HG02763 (cell line): ENCODE results near the gene SYT17.

Source experiments
- ATAC-seq: cut with Tn5 transposase; IDR thresholded peaks from one replicate; pipeline ENCODE4 v1.9.1; 2021; ENCODE audit warnings: mild to moderate bottlenecking, moderate library complexity; ENCODE audit not compliant: unreplicated experiment

The SYT17 gene

DNA sequence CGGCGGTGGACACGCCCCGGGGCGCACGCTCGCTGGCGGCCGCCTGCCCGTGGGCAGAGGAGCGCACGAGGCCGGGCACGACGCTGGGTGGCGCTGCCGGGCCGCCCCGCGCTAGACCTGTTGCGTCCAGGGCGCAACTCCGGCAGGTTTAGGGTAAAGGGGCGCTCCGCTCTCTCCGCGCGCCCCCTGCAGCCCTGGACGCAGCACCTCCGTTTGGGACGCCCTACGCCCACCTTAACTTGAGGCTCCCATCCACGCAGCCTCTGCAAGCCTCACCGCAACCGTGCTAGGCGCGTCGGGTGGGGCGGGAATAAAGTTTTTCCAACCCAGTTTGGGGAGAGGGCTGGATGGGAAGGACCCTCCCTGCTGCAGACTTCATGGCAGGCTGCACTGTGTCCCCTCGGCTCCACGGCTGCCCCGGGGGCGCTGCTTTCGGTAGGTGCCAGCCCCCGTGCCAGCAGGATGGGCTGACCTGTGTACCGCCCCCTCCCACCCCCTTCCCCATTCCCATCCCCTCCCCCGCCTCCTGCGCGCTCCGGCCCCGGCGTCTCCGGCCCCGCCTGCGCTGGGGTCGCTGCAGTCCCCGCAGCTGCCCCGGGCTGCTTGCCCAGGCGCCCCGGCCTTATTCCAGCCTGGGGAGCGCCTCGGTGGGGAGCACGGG lies at the start of gene SYT17:
TSS of gene SYT17 (plus strand) at position 531 of the 661 bp plus-strand sequence. CDS start 407 bp downstream, outside the sequence.
- no peak for ATAC-seq

- no peak for ATAC-seq
Measured at GRCh38 chr16:19118938-19119431, 49.1 kb upstream of the SYT17 start.

DNA sequence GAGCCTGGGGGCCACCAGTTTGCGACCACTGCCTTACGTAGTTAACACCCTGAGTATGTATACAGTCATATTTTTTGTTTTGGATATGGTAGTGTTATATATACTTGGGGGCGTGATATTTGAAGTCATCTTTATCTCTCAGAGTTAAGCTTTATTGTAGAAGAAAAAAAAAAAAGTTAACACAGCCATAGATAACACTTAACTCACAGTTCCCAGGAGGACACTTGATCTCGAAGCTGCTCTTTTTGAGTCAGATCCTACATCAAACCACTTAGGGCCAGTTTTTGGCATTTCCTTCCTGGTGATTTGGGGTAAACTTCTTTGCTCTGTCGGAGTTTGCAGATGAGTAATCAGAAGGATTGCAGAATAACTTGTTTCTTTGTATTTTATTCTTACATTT lies 48.5 kb upstream of the SYT17 start:
- no peak for ATAC-seq

DNA sequence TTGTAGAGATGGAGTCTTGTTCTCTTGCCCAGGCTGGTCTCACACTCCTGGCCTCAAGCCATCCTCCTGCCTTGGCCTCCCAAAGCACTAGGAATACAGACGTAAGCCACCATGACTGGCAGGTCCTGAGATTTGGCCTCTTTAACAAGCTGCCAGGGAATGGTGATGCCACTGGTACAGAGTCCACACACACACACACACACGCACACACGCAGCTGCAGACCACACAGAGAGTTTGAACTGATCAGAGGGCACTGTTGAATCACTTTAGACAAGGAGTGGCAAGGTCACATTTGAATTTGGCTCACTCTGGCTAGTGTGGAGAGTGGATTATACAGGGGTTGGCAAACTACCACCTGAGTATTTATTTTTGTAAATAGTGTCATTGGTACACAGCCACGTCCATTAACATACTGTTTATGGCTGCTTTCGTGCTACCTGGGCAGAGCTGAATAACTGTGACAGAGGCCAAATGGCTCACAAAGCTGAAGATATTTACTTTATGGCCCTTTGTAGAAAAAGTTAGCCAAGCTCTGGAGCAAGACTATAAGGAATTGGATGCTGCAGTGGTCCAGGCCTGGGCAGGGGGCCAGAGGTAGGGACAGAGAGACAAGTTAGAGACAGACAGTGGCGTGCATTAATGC lies 44.4 kb upstream of the SYT17 start:
- ATAC-seq: no peak

DNA sequence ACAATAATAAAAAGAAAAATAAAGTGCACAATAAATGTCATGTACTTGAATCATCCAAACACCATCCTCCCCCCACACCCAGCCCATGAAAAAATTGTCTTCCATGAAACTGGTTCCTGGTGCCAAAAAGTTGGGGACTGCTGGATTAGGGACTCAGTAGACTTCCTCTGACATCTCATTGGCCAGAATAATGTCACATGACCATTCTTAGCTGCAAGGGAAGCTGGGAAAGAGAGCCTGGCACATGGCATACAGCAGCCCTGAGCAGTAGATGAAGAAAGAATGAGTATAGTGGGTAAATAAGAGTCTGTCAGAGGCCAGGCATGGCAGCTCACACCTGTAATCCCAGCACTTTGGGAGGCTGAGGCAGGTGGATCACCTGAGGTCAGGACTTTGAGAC lies 41.7 kb upstream of the SYT17 start:
- ATAC-seq: no peak

GRCh38 chr16:19127205-19127604 lies 40.8 kb upstream of the SYT17 start:
- peak; percentile 32 for ATAC-seq

DNA sequence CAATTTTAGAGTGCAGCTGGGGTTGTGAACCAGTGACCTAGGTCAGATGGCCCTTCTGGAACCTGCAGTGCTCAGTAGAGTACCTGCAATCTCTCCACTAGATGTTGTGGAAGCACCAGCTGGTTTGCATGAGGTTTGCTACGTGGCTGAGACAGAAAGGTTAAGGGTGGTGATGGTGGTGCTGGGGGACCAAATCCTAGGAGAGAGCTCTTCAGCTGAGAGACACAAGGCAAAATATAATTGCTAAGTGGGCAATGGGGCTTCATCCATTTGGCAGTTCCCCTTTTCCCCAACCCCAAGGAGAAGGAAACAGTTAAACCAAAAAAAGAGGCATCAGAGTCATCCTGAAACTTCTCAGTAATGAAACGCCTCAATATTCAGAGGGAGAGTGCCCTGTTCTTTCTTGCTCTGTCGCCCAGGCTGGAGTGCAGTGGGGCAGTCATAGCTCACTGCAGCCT lies 40.3 kb upstream of the SYT17 start:
- ATAC-seq: peak; percentile 53

DNA sequence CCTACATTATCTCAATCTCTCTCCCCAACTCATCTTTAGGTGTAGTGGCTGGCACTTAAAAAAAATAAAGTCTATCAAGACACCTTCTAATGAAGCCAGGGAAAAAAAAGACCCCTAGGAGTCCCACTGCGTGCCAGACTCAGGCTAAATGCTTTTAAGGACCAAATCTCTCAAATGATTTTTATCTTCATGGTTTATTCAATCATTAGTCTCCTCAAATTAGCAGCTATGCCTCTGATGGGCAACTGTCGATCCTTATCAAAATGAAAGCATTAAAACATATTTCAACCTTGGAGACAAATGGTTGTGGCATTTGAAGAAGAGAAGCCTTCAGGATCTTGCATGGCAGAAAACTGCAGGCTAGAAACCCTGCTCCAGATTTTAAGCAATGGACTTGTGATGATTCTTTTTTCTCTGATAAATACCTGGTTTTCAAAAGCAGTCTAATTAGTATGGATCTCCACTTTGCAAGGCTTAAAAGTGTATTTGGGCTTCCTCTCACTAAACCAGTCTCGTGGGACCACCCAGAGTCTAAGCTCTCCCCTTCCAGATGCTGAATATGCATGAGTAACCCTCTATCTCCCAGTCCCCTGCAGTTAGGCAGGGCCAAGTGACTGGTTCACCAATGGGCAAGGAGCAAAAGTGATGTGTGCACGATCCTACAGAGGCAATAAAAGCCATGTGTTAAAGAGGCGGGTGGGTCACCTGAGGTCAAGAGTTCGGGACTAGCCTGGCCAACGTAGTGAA lies 39.4 kb upstream of the SYT17 start:
- ATAC-seq: no peak

DNA sequence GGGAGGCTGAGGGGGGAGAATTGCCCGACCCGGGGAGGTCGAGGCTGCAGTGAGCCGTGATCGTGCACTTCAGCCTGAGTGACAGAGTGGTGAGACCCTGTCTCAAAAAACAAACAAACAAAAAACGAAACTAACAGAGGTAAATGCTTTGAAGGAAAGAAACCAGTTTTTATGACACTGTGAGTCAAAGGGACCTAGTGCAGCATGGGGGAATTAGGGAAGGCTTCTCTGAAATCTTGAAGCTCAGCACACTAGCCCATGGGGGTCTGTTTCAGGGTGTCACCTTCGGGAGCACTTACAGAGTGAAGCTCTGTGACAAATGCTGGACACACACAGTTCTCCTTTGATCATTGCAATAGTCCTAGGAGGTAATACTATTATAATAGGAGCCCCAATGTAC lies 37.7 kb upstream of the SYT17 start:
- no peak for ATAC-seq

DNA sequence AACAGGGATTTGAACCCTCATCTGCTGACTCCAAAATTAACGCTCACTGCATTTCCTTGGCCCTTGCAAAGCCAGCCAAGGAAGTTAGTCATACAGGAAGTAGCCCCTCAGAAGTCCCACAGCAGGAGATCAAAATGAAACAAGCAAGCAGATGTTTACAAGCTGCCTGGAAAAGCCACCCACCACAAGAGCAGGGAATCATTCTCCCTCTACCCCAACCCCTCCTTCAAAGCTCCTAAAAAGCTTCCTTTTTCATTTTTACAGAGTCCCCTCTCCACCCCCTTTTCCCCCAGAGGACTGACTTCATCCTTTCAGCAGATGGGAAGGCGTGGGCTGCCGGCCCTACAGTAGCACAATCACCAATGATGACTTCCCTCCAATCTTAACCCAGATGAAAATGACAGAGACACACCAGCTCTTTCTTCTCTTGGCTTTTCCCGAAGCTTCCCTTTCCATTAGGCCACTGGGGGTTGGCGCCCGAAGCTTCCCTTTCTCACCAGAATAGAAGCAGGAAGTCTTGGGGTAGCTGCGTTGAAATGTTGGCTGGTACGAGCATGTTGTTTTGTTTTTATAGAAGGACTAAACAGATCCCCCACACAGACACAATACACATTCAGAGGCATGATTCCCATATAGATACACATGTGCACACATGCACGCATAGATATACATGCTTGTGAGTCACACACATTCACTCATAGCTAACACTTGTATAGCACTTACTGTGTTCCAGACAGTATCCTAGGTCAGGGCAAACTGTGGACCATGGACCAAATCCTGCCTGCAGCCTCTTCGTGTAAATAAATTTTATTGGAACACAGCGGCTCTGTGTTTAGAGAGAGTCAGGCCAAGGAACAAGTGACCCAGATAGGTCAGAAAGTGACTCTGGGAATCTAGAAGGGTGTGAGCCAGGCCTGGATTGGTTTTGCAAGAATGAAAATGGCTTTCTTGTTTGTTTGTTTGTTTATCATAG lies 36.9 kb upstream of the SYT17 start:
- ATAC-seq: no peak

GRCh38 chr16:19131825-19132218 lies 36.2 kb upstream of the SYT17 start:
- no peak for ATAC-seq

DNA sequence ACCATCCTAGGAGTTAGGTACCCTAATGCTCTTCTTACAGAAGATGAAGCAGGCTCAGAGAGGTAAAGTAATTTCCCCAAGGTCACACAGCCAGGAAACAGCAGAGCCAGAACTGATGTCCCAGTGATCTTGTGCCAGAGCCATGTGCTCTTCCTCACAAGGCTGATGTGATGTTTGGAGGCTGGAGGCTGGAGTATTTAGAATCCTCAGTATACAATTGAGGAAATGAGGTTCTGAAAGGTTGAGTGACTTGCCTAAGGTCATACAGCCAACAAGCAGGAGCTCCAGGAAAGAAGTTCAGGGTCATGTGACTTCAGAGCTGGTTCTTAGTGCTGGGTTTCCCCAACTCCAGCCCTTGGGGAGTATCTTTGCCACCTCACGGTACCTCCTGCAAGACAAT lies 35.8 kb upstream of the SYT17 start:
- ATAC-seq: no peak

DNA sequence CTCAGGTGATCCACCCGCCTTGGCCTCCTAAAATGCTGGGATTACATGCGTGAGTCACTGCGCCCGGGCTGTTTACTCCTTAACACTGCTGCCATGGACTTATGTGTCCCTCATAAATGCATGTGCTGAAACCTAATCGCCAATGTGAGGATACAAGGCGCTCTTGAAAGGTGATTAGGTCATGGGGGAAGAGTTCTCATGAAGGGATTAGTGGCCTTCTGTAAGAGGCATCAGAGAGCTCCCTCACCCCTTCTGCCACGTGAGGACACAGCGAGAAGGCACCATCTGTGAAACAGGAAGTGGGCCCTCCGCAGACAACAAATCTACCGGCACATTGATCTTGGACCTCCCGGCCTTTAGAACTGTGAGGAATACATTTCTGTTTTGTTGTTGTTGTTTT lies 35.1 kb upstream of the SYT17 start:
- ATAC-seq: no peak

GRCh38 chr16:19133600-19133999 lies 34.4 kb upstream of the SYT17 start:
- no peak for ATAC-seq

GRCh38 chr16:19135201-19135842 lies 32.7 kb upstream of the SYT17 start:
- ATAC-seq: no peak

DNA sequence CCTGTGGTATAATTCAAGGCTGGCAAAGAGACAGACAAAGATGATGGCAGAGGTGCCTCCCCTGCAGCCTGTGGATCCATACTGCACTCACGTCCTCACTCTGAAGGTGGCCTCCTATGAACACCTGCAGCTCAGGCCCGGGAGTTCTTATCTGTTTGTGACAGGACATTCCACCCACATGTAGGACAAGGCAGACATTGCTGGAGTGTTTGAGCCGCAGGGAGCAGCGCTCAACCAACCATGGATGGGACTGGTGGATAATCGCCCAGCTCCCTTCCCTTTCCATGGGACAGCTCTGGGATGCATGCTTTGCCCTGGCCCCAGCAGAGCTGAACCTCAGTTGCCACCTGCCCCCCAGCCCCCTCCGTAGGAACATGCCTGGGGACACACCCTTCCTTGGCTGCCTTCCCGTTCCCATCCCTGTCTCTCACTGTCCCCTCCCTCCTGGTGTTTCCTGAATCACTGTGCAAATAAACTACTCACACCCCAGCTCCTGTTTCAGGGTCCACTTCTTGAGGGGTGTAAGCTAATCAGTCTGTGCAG lies 32.1 kb upstream of the SYT17 start:
- ATAC-seq: no peak

GRCh38 chr16:19136549-19137196 lies 31.4 kb upstream of the SYT17 start:
- ATAC-seq: no peak

GRCh38 chr16:19137201-19138128 lies 30.6 kb upstream of the SYT17 start:
- no peak for ATAC-seq
